ENCODE data around the gene IPP. TPM values are rescaled to one million over a fixed set of nuclear protein-coding genes. Genes with fewer than 3 reads are reported as not detected.

The IPP gene
- total RNA-seq, 6 experiments from 2014 or later: 5.5 to 12.9 (median 8.3) TPM

DNA sequence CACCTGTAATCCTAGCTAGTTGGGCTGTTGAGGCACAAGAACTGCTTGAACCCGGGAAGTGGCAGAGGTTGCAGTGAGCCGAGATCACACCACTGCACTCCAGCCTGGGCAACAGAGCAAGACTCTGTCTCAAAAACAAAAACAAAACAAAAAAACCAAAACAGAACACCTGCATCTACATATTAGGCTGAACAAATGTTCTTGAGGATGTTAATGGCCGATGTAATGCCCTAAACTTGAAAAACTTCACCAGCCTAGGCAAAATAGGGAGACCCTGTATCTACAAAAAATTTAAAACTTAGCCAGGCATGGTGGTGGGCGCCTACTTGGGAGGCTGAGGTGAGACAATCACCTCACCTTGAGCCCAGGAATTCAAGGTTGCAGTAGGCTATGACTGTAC, 81.9 kb downstream of the IPP start:
- Histone ChIP-seq H3K27ac (no peak overlapping the region), H3K27me3 (no peaks in the 10 kb centered on the region), H3K9me3 (no peaks in the 10 kb centered on the region), H3K4me3 (no peak overlapping the region), H3K4me1 (peaks cover 0 to 46% (median 10%) of the 10 kb centered on the region in 4 donors), H3K36me3 (no peaks in the 10 kb centered on the region)
- no peak for TF ChIP-seq POLR2A (IDR thresholded peaks at IDR 0.05)
- TF ChIP-seq, protein P1, sequence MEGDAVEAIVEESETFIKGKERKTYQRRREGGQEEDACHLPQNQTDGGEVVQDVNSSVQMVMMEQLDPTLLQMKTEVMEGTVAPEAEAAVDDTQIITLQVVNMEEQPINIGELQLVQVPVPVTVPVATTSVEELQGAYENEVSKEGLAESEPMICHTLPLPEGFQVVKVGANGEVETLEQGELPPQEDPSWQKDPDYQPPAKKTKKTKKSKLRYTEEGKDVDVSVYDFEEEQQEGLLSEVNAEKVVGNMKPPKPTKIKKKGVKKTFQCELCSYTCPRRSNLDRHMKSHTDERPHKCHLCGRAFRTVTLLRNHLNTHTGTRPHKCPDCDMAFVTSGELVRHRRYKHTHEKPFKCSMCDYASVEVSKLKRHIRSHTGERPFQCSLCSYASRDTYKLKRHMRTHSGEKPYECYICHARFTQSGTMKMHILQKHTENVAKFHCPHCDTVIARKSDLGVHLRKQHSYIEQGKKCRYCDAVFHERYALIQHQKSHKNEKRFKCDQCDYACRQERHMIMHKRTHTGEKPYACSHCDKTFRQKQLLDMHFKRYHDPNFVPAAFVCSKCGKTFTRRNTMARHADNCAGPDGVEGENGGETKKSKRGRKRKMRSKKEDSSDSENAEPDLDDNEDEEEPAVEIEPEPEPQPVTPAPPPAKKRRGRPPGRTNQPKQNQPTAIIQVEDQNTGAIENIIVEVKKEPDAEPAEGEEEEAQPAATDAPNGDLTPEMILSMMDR (IDR thresholded peaks at IDR 0.05): no peak
- intact Hi-C loops (cut with DNase I): no loop called here
- 94% methylated on average over 3 of the region's 4 CpGs for WGBS (ENCODE audit: insufficient coverage, low coverage, low lambda C conversion rate, missing lambda C conversion rate)
- no peak for ATAC-seq
- no peak for DNase-seq

DNA sequence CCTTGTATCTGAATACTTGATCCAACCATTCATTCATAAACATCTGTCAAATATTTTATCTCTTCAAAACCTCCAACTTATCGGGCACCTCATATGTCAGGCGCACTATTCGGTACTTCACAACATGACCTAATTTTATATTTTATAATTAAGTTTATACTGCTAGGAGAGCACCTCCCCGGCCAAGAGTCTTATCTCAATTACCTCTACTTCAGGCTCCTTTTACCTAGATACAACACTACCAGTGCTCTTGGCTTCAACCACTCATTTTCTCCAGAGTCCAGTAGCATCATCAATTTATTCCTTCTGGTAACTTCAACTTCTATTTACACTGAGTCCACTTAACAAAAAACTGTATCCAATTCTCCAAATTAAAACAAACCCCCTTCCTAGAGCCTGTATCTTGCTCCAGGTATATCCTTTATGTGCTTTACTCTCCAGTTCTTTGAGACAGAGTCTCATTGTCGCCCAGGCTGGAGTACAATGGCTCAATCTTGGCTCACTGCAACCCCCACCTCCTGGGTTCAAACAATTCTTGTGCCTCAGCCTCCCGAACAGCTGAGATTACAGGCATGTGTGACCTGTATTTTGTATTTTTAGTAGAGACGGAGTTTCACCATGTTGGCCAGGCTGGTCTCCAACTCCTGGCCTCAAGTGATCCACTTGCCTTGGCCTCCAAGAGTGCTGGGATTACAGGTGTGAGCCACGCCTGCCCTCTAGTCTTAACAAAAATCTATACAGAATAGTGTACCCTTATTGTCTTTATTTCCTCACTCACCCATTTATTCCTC, 82.9 kb downstream of the IPP start:
- H3K4me1 ChIP-seq: peaks cover 0 to 40% (median 10%) of the 10 kb centered on the region in 4 donors
- intact Hi-C loops (cut with DNase I): no loop called here
- H3K27me3 ChIP-seq: no peaks in the 10 kb centered on the region
- H3K36me3 ChIP-seq: no peaks in the 10 kb centered on the region
- TF ChIP-seq, protein P1 (IDR thresholded peaks at IDR 0.05): no peak
- no peak for TF ChIP-seq POLR2A (IDR thresholded peaks at IDR 0.05)
- no peaks in the 10 kb centered on the region for H3K9me3 ChIP-seq
- no peak overlapping the region for H3K27ac ChIP-seq
- no peak for ATAC-seq
- H3K4me3 ChIP-seq: no peak overlapping the region
- no peak for DNase-seq
- WGBS (ENCODE audit: insufficient coverage, low coverage, low lambda C conversion rate, missing lambda C conversion rate): 87% methylated on average over 8 of the region's 8 CpGs

DNA sequence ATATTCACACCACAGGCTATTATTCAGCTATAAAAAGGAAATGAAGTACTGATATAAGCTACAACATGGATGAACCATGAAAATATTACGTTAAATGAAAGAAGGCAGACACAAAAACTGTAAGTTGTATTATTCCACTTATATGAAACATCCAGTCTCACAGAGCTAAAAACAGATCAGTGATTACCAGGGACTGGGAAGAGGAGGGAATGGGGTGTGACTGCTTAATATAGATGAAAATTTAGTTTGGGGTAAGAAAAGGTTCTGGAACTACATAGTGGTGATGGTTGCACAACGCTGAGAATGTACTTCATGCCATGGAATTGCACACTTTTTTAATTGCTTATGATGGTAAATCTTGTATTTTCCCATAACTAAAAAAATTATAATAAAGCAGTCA, 83.6 kb downstream of the IPP start:
- Histone ChIP-seq H3K9me3 (no peaks in the 10 kb centered on the region), H3K27ac (no peak overlapping the region), H3K36me3 (no peaks in the 10 kb centered on the region), H3K4me3 (no peak overlapping the region), H3K27me3 (no peaks in the 10 kb centered on the region), H3K4me1 (peaks cover 0 to 40% (median 10%) of the 10 kb centered on the region in 4 donors)
- TF ChIP-seq, protein P1 (IDR thresholded peaks at IDR 0.05): no peak
- 83% methylated on average over 2 of the region's 2 CpGs for WGBS (ENCODE audit: insufficient coverage, low coverage, low lambda C conversion rate, missing lambda C conversion rate)
- no peak for DNase-seq
- ATAC-seq: no peak
- intact Hi-C loops (cut with DNase I): no loop called here

DNA sequence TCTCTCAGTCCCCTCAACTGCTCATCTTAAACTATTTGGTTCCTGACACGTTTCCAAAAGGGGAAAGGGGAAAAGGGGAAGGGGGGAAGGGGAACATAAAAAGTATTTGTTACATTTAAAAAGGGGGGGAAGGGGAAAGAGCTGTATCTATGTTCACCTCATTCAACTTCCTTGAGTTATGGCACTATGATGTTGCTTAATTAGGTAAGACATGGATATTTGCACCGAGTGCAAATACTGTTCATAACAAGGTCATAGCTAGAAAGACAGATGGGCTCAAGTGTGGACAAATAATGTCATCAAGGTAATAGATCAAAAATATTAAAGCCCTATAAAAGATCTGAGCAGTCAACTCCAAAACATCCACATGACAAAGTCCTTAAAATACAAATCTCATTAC, 90.1 kb downstream of the IPP start:
- no peak overlapping the region for H3K27ac ChIP-seq

More for the DNA sequence above, 90.1 kb downstream of the IPP start:
- Histone ChIP-seq H3K27me3 (no peaks in the 10 kb centered on the region), H3K4me1 (peaks cover 0 to 38% (median 13%) of the 10 kb centered on the region in 4 donors), H3K36me3 (peaks cover 2 to 52% (median 10%) of the 10 kb centered on the region in 4 donors), H3K9me3 (no peaks in the 10 kb centered on the region), H3K4me3 (no peak overlapping the region)
- 55% methylated on average over 2 of the region's 2 CpGs for WGBS (ENCODE audit: insufficient coverage, low coverage, low lambda C conversion rate, missing lambda C conversion rate)
- intact Hi-C loops (cut with DNase I): no loop called here
- ATAC-seq (no peak), DNase-seq (no peak)
- no peak for TF ChIP-seq POLR2A (IDR thresholded peaks at IDR 0.05)
- TF ChIP-seq, protein P1 (IDR thresholded peaks at IDR 0.05): no peak

All from right lobe of liver (tissue), 6 donors.